PFSK-1 (cell line): ENCODE results near the gene SYTL3.

Experiments
- POLR2AphosphoS5 ChIP-seq: IDR thresholded peaks from 2 replicates; pipeline ENCODE4 v1.6.1; 2012; ENCODE audit warnings: low read depth, mild to moderate bottlenecking, control low read depth, low read length, moderate library complexity
- REST ChIP-seq, 2 experiments: IDR thresholded peaks; 2 replicates each; pipeline versions ENCODE4 v1.6.1 to v1.8.0; 2011 to 2012; ENCODE audit warnings: low read depth in 2 of 2, low read length in 2 of 2, control low read depth in 1 of 2, inconsistent platforms in 1 of 2, mild to moderate bottlenecking in 1 of 2, moderate library complexity in 1 of 2; ENCODE audit not compliant: insufficient read depth in 1 of 2
- SIN3A ChIP-seq: IDR thresholded peaks from 2 replicates; pipeline ENCODE4 v1.6.1; 2012; ENCODE audit warnings: mild to moderate bottlenecking, low read length, moderate library complexity, borderline replicate concordance; ENCODE audit not compliant: insufficient read depth
- TAF1 ChIP-seq: IDR thresholded peaks from 2 replicates; pipeline ENCODE4 v1.6.1; 2012; ENCODE audit warnings: low read length, control low read depth, borderline replicate concordance; ENCODE audit not compliant: insufficient read depth

GRCh38 chr6:158759966-158760617, 110.2 kb downstream of the SYTL3 start:
- TF ChIP-seq REST (IDR thresholded peaks at IDR 0.05; ENCODE audit: insufficient read depth in 1 of 2, low read depth in 2 of 2, low read length in 2 of 2) (no peak), SIN3A (no peak), POLR2AphosphoS5 (no peak), TAF1 (no peak)
